HCT116 (cell line): Measurements from ENCODE around the gene SLC35G4. TPM values are rescaled to one million over a fixed set of nuclear protein-coding genes. Genes with fewer than 3 reads are reported as not detected.

Experiments
- ATAC-seq: fragments of 200-7000 bp; cut with Tn5 transposase; 2 replicates; pipeline ENCODE4 v1.9.1; 2020; ENCODE audit warnings: mild to moderate bottlenecking, moderate library complexity
- BruUV-seq: library from RNA; stranded (reverse); fragments of 400-500 nt; replicated peaks from 2 replicates; lab custom pipeline; 2021; lab: Mats Ljungman, UMichigan
- CTCF ChIA-PET: fragments of 300-600 bp; sonication (Branson Sonifier 250); formaldehyde crosslinking; loops from one replicate; lab custom pipeline; 2021; ENCODE audit warnings: antibody characterized with exemption; lab: Charles Lee
- POLR2A ChIA-PET: fragments of 300-600, 350-600 bp; sonication (Branson Sonifier 250); formaldehyde crosslinking; loops from one replicate; lab custom pipeline; 2021; ENCODE audit warnings: antibody characterized with exemption; lab: Charles Lee
- RAD21 ChIA-PET, 2 experiments: fragments of 300-600 bp; sonication (Branson Sonifier 250); formaldehyde crosslinking; loops; one replicate each; lab custom pipeline; 2023; ENCODE audit warnings: low total read pairs in 2 of 2; ENCODE audit not compliant: uncharacterized antibody in 2 of 2, unreplicated experiment in 2 of 2, low non-redundant PET in 1 of 2; lab: Charles Lee
- DNase-seq: peaks from one replicate; pipeline ENCODE4 v3.0.0-alpha.2; 2010; ENCODE audit warnings: low read depth, low spot score
- H2AFZ ChIP-seq: fragments of 200-600 bp; shearing (Covaris generic), sonication (generic); 2 replicates; pipeline ENCODE4 v1.6.1; 2017; ENCODE audit warnings: low read depth, mixed run types, mixed read lengths, antibody characterized with exemption, low read length; ENCODE audit not compliant: poor library complexity, severe bottlenecking
- H3K27ac ChIP-seq: 2 replicates; pipeline ENCODE4 v1.5.1; 2012; ENCODE audit warnings: low read depth, low read length
- H3K27me3 ChIP-seq: fragments of 200-600 bp; sonication (generic); 2 replicates; pipeline ENCODE4 v1.6.1; 2016; ENCODE audit warnings: mixed run types, low read length, mixed read lengths; ENCODE audit not compliant: insufficient read depth
- H3K36me3 ChIP-seq, 2 experiments: fragments of 200-500 bp in 1 of 2; fragments of 200-600 bp in 1 of 2; sonication (Bioruptor generic) in 1 of 2; sonication (generic) in 1 of 2; 2 replicates each; pipeline versions ENCODE4 v1.5.1 to v1.6.1; 2014 to 2016; ENCODE audit warnings: low read length in 2 of 2, inconsistent platforms in 1 of 2, mixed read lengths in 1 of 2, mixed run types in 1 of 2; ENCODE audit not compliant: insufficient read depth in 2 of 2, control insufficient read depth in 1 of 2
- H3K4me1 ChIP-seq, 2 experiments: fragments of 200-600 bp in 1 of 2; sonication (generic) in 1 of 2; 2 replicates each; pipeline versions ENCODE4 v1.5.1 to v1.6.1; 2012 to 2017; ENCODE audit warnings: low read length in 2 of 2, inconsistent platforms in 1 of 2, mild to moderate bottlenecking in 1 of 2, mixed read lengths in 1 of 2, mixed run types in 1 of 2, moderate library complexity in 1 of 2; ENCODE audit not compliant: insufficient read depth in 2 of 2, control insufficient read depth in 1 of 2
- H3K4me2 ChIP-seq: fragments of 200-600 bp; sonication (generic); 2 replicates; pipeline ENCODE4 v1.6.1; 2017; ENCODE audit warnings: mixed run types, low read length, mixed read lengths
- H3K4me3 ChIP-seq, 2 experiments: fragments of 200-600 bp in 1 of 2; sonication (generic) in 1 of 2; replicated peaks in 1 of 2; 2 replicates each; pipeline ENCODE4 v1.5.1; 2011 to 2016; ENCODE audit warnings: low read length in 2 of 2, control low read depth in 1 of 2, low read depth in 1 of 2, mild to moderate bottlenecking in 1 of 2, mixed read lengths in 1 of 2, mixed run types in 1 of 2
- H3K79me2 ChIP-seq: fragments of 200-600 bp; sonication (generic); 2 replicates; pipeline ENCODE4 v1.6.1; 2017; ENCODE audit warnings: mild to moderate bottlenecking, mixed run types, low read length, moderate library complexity, mixed read lengths; ENCODE audit not compliant: insufficient read depth
- H3K9ac ChIP-seq: fragments of 200-600 bp; sonication (generic); 2 replicates; pipeline ENCODE4 v1.6.1; 2016; ENCODE audit warnings: low read length, mixed read lengths
- H3K9me2 ChIP-seq: fragments of 200-600 bp; sonication (generic), shearing (Covaris generic); 2 replicates; pipeline ENCODE4 v1.6.1; 2017; ENCODE audit warnings: mixed run types, mild to moderate bottlenecking, moderate library complexity; ENCODE audit not compliant: insufficient read depth
- H3K9me3 ChIP-seq, 2 experiments: fragments of 200-500 bp in 1 of 2; fragments of 200-600 bp in 1 of 2; sonication (Bioruptor generic) in 1 of 2; sonication (generic) in 1 of 2; 2 replicates each; pipeline ENCODE4 v1.6.1; 2014 to 2017; ENCODE audit warnings: low read length in 2 of 2, mixed read lengths in 2 of 2, inconsistent platforms in 1 of 2, low read depth in 1 of 2, mild to moderate bottlenecking in 1 of 2, mixed run types in 1 of 2, moderate library complexity in 1 of 2; ENCODE audit not compliant: control insufficient read depth in 1 of 2, insufficient read depth in 1 of 2
- H4K20me1 ChIP-seq: fragments of 200-600 bp; sonication (generic), shearing (Covaris generic); 2 replicates; pipeline ENCODE4 v1.6.1; 2017; ENCODE audit warnings: mixed run types, mild to moderate bottlenecking, moderate library complexity; ENCODE audit not compliant: insufficient read depth
- ATF3 ChIP-seq: IDR thresholded peaks from 2 replicates; pipeline ENCODE4 v1.6.1; 2012
- CTCF ChIP-seq, 3 experiments: fragments of 200-600 bp in 1 of 3; sonication (generic) in 1 of 3; IDR thresholded peaks in 2 of 3; conservative IDR thresholded peaks in 1 of 3; 2 replicates each; pipeline ENCODE4 v1.5.1; 2012 to 2017; ENCODE audit warnings: low read depth in 2 of 3, low read length in 2 of 3, antibody characterized with exemption in 1 of 3, borderline replicate concordance in 1 of 3, control low read depth in 1 of 3, mild to moderate bottlenecking in 1 of 3, mixed read lengths in 1 of 3, mixed run types in 1 of 3, moderate library complexity in 1 of 3; ENCODE audit not compliant: insufficient read depth in 1 of 3
- EZH2 ChIP-seq: fragments of 200-600 bp; sonication (generic); IDR thresholded peaks from 2 replicates; pipeline ENCODE4 v1.6.1; 2017; ENCODE audit warnings: antibody characterized with exemption, mixed run types
- JUND ChIP-seq: IDR thresholded peaks from 2 replicates; pipeline ENCODE4 v1.6.1; 2012
- MAX ChIP-seq: IDR thresholded peaks from 2 replicates; pipeline ENCODE4 v1.6.1; 2012
- POLR2A ChIP-seq: IDR thresholded peaks from 2 replicates; pipeline ENCODE4 v1.7.0; 2011; ENCODE audit warnings: borderline replicate concordance; ENCODE audit not compliant: insufficient read depth, insufficient read length; ENCODE audit errors: extremely low read depth
- POLR2AphosphoS5 ChIP-seq: IDR thresholded peaks from 2 replicates; pipeline ENCODE4 v1.6.1; 2011; ENCODE audit warnings: mild to moderate bottlenecking, low read depth, low read length, moderate library complexity
- REST ChIP-seq: IDR thresholded peaks from 2 replicates; pipeline ENCODE4 v1.6.1; 2012; ENCODE audit warnings: low read depth
- SIN3A ChIP-seq: IDR thresholded peaks from 2 replicates; pipeline ENCODE4 v1.6.1; 2012; ENCODE audit warnings: low read depth
- SRF ChIP-seq: IDR thresholded peaks from 2 replicates; pipeline ENCODE4 v1.6.1; 2012; ENCODE audit warnings: low read depth
- TCF7L2 ChIP-seq: IDR thresholded peaks from 2 replicates; pipeline ENCODE4 v1.7.0; 2011; ENCODE audit warnings: borderline replicate concordance, inconsistent platforms; ENCODE audit not compliant: insufficient read depth, insufficient read length; ENCODE audit errors: extremely low read depth
- ZFX ChIP-seq: fragments of 450-650 bp; IDR thresholded peaks from 2 replicates; pipeline ENCODE4 v1.6.1; 2017
- intact Hi-C: fragments of 100-400 bp; cut with micrococcal nuclease; formaldehyde crosslinking; loops from 2 replicates; pipeline ENCODE4 v1.10.0; 2022
- total RNA-seq: library from RNA; stranded (reverse); gene quantifications from one replicate; pipeline ENCODE4 v1.2.1, GENCODE V29; 2021; ENCODE audit not compliant: unreplicated experiment

The SLC35G4 gene
- total RNA-seq, 1 experiment from 2014 or later = not detected

GRCh38 chr18:11600321-11600720 is 9.1 kb upstream of the SLC35G4 start:
- ChIA-PET POLR2A (no interaction called here), CTCF (no interaction called here), RAD21 (no interaction called here)
- TF ChIP-seq POLR2AphosphoS5 (no peak), SIN3A (no peak), ZFX (no peak), JUND (no peak), ATF3 (no peak)
- Histone ChIP-seq H3K79me2 (no peaks in the 10 kb centered on the region), H3K27me3 (peaks cover 27% of the 10 kb centered on the region), H3K9ac (no peak overlapping the region), H4K20me1 (no peaks in the 10 kb centered on the region), H3K4me3 (no peak overlapping the region), H3K36me3 (no peaks in the 10 kb centered on the region), H3K4me2 (no peak overlapping the region), H2AFZ (no peak overlapping the region), H3K9me3 (no peaks in the 10 kb centered on the region), H3K9me2 (no peaks in the 10 kb centered on the region), H3K27ac (no peak overlapping the region), H3K4me1 (no peaks in the 10 kb centered on the region)
- DNase-seq = no peak
- no peak for ATAC-seq
- no TSS peak for BruUV-seq
- intact Hi-C loops = no loop called here

- Histone ChIP-seq H3K9ac (no peak overlapping the region), H3K9me3 (no peaks in the 10 kb centered on the region), H2AFZ (no peak overlapping the region), H3K27ac (no peak overlapping the region), H4K20me1 (no peaks in the 10 kb centered on the region), H3K79me2 (no peaks in the 10 kb centered on the region), H3K27me3 (peaks cover 32% of the 10 kb centered on the region; the same call in 1 of the 2 replicates), H3K4me2 (no peak overlapping the region), H3K4me1 (no peaks in the 10 kb centered on the region), H3K4me3 (no peak overlapping the region), H3K9me2 (no peaks in the 10 kb centered on the region), H3K36me3 (no peaks in the 10 kb centered on the region)
- ATAC-seq (no peak), DNase-seq (no peak)
- intact Hi-C loops = no loop called here
- ChIA-PET CTCF (no interaction called here), RAD21 (no interaction called here), POLR2A (no interaction called here)
- no TSS peak for BruUV-seq
- no peak for TF ChIP-seq EZH2
- TF ChIP-seq MAX = no peak
- TF ChIP-seq REST = no peak
- TF ChIP-seq SRF = no peak
- TF ChIP-seq CTCF (IDR thresholded peaks at IDR 0.05 in 2 of 3, conservative IDR thresholded peaks at IDR 0.05 in 1 of 3; ENCODE audit: borderline replicate concordance in 1 of 3, insufficient read depth in 1 of 3, low read depth in 2 of 3, low read length in 2 of 3) = no peak
- TF ChIP-seq POLR2A = no peak
- TF ChIP-seq TCF7L2 = no peak
- no peak for TF ChIP-seq ZFX
Measured at GRCh38 chr18:11607906-11608305, 1.5 kb upstream of the SLC35G4 start.
